Measurements from ENCODE around the gene TRAPPC14. TPM values are rescaled to one million over a fixed set of nuclear protein-coding genes. Genes with fewer than 3 reads are reported as not detected.

TRAPPC14 gene
- total RNA-seq, 1 donor from 2014 or later: 16.3 TPM

DNA sequence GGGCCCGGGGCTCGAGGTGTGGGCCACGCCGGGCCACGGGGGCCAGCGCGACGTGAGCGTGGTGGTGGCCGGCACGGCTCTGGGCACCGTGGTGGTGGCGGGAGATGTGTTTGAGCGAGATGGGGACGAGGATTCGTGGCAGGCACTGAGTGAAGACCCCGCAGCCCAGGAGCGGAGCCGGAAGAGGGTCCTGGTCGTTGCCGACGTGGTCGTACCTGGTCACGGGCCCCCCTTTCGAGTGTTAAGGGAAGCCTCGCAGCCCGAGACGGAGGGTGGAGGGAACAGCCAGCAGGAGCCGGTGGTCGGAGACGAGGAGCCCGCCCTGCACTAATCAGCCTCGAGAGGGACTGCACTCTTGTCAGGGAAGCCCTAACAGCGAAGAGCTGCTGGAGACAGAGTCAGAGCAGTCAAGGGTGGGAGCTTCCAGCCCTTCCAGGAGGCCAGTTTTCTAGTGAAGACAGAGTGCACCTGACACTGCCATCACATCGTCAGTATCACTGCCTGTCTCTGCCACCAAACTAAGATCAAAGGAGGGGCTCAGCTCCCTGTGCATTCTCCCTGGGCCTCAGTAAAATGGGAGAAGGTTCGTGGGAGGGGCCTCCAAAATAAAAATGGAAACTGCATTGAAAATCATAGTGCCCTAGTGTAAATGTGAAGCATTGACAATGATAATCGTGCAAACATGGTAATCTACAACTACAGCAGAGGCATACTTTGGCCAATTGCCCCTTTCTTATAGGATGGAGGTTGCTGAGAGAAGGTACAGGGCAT, 30.5 kb downstream of the TRAPPC14 start:
- FAIRE-seq (no peak), DNase-seq (ENCODE audit: low spot score in 2 of 2) (no peak)

GRCh38 chr7:100126931-100127865, 31.3 kb downstream of the TRAPPC14 start, which contains the start of gene MBLAC1:
MBLAC1 (plus strand) TSS chr7:100126967; CDS start chr7:100127396, 429 bp downstream.
- FAIRE-seq (no peak), DNase-seq (ENCODE audit: low spot score in 2 of 2) (peak; percentile 91 to 92)

DNA sequence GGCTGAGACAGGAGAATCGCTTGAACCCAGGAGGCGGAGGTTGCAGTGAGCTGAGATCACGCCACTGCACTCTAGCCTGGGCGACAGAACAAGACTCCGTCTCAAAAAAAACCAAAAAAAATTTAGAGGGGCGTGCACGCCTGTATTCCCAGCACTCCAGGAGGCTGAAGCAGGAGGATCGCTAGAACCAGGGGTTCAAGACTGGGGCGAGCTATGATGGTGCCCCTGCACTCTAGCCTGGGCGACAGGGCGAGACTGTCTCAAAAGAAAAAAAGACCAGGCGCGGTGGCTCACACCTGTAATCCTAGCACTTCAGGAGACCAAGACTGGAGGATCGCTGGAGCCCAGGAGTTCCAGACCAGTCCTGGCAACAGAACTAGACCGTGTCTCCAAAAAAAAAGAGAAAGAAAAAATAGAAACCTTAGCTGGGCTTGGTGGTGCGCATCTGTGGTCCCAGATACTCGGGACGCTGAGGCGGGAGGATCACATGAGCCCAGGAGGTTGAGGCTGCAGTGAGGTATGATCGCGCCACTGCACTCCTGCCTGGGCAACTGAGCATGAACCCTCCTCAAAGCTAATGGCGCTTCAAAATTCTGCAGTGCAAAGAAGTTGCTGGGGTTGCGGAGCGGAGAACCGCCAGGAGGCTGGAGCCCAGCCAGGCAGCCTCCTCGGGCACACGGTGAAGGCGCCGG, 32.1 kb downstream of the TRAPPC14 start:
- DNase-seq (ENCODE audit: low spot score in 2 of 2): no peak
- no peak for FAIRE-seq

GRCh38 chr7:100124301-100125230, 34.0 kb downstream of the TRAPPC14 start:
- FAIRE-seq: no peak
- DNase-seq (ENCODE audit: low spot score in 2 of 2): no peak

- no peak for FAIRE-seq
- DNase-seq (ENCODE audit: low spot score in 2 of 2): no peak
These were observed 36.0 kb downstream of the TRAPPC14 start for GRCh38 chr7:100122568-100122967.

DNA sequence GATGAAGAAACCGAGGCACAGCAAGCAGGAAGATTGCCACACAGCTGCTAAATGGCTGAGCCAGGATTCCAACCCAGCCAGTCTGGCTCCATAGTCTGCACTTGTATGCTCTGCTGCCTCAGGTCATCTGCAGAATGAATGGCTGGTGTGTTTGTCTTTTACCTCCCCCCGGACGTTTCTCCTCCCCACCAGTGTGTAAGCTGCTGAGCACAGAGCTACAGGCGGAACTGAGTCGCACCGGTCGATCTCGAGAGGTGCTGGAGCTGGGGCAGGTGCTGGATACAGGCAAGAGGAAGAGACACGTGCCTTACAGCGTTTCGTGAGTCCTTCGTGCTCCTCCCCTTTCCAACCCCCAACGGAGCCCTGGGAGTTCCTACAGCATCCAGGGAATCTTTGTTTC, 36.5 kb downstream of the TRAPPC14 start:
- DNase-seq (ENCODE audit: low spot score in 2 of 2) (no peak), FAIRE-seq (no peak)

DNA sequence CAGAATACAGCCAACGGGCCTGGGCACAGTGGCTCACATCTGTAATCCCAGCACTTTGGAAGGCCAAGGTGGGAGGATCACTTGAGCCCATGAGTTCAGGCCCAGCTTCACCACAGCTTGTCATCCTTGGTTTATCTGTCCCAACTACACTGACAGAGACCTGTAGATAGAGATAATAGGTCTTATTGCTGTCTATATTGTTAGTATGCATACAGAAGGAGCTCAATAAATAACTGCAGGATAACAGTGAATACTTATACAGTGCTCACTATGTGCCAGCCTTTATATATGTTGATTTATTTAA, 37.8 kb downstream of the TRAPPC14 start:
- no peak for DNase-seq (ENCODE audit: low spot score in 2 of 2)
- FAIRE-seq: no peak

DNA sequence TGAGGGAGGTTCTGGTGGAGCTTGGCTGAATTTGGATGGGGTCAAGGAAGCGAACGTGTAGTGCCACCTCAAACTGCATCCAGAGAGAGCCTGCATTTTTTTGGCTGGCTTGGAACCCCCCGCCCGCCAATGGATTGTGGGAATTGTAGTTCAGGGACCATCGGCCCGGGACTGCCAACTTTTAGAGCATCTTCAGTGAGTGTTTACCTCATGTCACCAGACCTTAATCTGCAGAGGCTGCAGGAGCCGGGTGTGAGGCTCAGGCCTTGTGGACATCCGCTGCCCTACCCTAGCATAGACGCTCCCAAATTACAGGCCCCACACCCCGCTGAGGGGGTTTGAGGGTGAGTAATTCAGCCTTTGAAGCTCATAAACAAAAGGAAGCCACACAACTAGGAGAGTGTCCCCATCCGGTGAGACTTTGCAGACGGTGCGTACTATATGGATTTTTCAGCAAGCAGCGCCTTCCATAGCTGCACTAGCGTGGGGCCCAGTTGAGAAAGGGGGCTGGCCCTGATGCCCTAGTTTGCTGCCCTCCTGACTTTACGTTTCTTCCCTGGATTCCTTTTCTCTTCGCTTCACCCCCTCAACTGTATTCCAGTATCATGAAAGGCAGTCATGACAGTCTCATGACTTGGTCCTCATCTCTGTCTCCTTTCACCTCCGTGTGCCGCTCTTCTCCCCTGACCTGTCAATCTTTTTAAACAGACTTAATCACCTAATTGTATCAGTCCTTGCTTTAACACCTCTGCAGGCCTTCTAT, 38.4 kb downstream of the TRAPPC14 start:
- no peak for FAIRE-seq
- DNase-seq (ENCODE audit: low spot score in 2 of 2): peak; percentile 63 to 64

DNA sequence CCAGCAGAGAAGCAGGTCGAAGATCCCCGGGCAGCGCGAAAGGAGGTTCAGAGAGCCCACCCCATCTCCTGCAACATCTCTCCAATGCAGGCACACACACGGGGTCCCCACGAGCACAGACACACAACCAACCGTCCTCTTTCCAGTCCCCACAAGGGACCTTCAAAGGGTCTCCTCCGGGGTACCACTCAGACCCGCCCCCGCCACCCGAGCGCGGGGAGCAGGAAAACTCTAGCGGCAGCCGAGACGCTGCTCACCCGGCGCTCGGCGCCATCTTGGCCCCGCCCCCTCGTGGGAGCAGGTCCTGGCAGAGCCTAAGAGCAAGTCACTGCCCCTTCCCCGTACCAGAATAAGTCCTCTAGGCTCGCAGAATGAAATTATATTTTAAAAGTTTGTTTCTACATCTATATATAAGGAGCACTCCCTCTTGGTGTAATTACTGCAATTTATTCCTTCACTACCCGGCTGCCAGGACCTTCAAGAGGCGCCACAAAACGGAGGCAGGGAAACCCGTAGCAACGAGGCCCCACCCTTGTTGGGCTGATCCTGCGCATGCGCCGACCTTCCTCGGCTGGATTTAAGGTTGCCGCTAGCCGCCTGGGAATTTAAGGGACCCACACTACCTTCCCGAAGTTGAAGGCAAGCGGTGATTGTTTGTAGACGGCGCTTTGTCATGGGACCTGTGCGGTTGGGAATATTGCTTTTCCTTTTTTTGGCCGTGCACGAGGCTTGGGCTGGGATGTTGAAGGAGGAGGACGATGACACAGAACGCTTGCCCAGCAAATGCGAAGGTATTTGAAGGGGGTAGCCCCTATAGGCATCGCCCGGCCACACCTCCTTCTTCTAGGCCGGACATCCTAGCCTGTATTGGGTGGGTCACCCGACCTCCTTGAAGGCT, 39.2 kb downstream of the TRAPPC14 start, which contains the start of the genes CNPY4 and TAF6:
TSS of gene CNPY4 (plus strand) at position 563 of the 898 bp plus-strand sequence. CDS start at position 674, 111 bp downstream.
TSS of gene TAF6 (minus strand) at position 287 of the 898 bp plus-strand sequence. CDS start 5,149 bp downstream, outside the sequence.
- DNase-seq (ENCODE audit: low spot score in 2 of 2) (peak; percentile 91 to 98), FAIRE-seq (no peak)

DNA sequence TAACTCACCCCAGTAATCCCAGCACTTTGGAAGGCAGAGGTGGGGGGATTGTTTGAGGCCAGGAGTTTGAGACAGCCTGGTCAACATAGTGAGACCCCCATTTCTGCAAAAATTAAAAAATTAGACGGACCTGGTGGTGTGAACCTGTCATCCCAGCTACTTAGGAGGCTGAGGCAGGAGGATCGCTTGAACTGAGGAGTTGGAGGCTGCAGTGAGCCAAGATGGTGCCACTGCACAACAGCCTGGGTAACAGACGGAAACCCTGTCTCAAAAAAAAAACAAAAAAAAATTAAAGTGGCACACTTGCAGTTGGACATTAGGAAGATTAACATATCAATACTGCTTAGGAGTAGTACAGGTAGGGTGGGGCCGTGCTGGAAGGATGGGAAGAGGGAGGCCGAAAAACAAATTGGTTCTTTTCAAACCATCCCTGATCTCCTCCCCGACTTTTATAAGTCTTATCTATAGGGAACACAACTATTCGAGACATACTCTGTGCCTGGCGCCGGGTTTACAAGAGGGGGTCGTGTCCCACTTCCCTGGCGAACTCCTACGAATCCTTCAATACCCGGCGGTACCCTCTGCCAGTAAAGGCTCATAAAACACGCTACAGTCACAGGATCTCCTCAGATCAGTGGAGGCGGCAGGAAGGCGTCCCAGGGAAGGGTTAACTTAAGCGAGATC, 40.0 kb downstream of the TRAPPC14 start:
- no peak for FAIRE-seq
- no peak for DNase-seq (ENCODE audit: low spot score in 2 of 2)

DNA sequence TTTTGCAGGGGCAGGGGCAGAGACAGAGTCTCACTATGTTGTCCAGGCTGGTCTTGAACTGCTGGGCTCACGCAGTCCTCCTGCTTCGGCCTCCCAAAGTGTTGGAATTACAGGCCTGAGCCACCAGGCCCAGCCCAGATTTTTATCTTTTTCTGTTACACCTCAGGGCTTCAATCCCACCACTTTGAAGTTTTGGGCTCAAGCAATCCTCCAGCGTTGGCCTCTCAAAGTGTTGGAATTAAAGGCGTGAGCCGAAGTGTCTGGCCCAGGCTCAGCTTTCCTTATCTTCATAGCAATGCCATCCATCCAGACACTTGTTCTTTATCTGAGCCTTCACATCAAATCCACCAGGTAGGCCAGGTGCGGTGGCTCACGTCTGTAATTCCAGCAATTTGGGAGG, 43.5 kb downstream of the TRAPPC14 start:
- no peak for DNase-seq (ENCODE audit: low spot score in 2 of 2)
- FAIRE-seq: no peak

- DNase-seq (ENCODE audit: low spot score in 2 of 2) (no peak), FAIRE-seq (no peak)
These were observed 46.6 kb downstream of the TRAPPC14 start for GRCh38 chr7:100111914-100112313.

- no peak for FAIRE-seq
- DNase-seq (ENCODE audit: low spot score in 2 of 2): no peak
These were observed 47.4 kb downstream of the TRAPPC14 start for GRCh38 chr7:100111156-100111555.

DNA sequence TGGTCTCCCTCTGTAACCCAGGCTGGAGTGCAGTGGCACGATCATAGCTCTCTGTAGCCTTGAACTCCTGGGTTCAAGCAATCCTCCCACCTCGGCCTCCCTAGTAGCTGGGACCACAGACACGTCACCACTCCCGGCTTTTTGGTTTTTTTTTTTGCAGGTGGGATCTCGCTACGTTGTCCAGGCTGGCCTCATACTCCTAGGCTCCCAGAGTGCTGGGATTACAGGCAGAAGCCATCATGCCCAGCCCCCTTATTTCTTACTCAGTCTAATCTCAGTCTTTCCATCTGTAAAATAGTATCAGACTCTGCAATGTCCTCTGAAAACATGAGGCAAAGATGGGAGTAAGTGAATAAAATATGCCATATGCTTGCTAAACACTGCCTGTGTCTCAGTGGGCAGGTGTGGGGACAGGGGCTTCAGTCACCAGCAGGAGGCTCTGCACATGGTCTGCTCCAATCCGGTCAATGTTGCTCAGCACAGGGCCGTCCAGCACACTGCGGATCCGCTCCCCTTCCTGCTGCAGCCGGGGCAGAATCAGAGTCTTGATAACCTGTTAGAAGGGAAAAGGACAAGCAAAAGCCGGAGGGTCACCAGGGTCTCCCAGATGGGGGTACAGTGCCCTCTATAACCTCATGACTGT, 48.9 kb downstream of the TRAPPC14 start:
- DNase-seq (ENCODE audit: low spot score in 2 of 2) (no peak), FAIRE-seq (no peak)

DNA sequence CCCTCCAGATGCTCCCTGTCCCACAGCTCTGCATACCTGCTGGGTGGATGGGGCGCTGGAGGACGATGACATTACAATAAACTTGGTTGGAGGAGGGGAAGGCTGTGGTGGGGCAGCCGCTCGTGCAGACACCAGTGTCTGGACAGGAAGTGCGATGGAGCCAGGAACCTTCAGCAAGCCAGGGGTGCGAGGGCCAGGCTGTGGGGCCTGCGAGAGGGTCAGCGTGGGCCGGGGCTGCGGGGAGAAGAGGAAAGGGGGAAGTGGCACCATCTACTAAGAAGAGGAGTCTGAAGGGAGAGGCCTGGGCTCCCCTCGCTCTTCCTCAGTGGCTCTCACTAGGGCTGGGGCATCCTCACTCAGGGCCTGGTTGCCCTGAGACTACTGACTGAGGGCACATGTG, 50.6 kb downstream of the TRAPPC14 start:
- DNase-seq (ENCODE audit: low spot score in 2 of 2) (no peak), FAIRE-seq (no peak)

DNA sequence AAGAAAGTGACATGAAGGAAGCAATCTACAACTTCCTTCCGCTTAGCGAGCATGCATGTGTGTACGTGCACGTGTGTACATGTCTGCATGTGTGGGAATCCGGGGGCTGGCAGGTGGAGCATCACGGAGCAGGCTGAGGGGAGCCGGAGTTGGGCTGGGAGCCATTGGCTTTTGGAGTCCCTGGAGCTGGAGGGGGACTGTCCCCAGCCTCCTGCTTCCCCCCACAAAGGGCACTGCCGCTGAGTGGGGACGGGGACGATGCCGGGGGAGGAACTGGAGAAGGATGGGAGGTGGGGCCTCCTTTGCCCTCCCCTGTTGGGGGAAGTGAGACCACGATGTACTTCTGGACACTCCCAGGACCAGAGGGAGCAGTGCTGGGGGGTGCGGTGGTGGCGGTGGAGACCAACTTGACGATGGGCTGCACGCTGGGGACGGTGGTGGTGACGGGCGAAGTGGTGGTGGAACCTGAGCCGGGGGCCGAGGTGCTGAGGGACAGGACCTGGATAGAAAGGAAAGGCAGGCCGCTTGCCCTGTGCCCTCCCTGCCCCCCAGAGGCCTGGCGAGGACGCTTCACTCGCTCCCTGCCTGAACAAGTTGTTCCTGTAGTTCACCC, 51.3 kb downstream of the TRAPPC14 start:
- no peak for DNase-seq (ENCODE audit: low spot score in 2 of 2)
- no peak for FAIRE-seq
